ENCODE results near the gene CCSER1.

The CCSER1 gene

DNA sequence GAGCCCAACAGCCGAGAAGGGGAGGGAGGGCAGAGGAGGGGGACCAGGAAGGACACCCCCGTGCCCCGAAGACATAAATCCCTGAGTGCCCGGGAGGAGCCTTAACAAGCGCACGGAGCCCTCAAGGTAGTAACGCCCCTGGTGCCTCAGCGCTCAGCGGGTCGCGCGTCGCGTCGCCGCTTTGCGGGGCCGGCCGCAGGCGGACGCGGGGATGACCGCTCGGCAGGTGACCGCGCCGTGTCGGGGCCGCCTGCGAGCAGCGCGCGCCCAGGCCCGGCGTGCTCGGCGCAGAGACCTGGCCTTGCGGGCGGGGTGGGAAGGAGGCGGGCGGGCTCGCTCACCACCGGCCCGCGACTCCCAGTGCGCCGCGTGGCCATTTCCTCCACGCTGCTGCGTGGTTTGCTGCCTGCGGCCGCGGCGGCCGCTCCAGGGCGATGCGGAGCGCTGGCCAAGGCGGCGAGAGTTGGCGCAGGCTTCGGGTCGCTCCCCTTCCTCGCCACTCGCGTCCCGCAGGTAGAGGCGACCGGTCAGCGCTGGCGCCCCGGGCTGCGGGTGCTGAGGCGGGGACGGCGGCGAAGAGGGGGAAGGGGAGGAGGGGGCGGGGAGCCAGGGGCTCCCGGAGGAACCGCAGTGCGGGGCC is 632 bp downstream of the CCSER1 start:
- DNase-seq = peak in 15 of 56 donors; percentile 4 to 59 (median 28)

DNA sequence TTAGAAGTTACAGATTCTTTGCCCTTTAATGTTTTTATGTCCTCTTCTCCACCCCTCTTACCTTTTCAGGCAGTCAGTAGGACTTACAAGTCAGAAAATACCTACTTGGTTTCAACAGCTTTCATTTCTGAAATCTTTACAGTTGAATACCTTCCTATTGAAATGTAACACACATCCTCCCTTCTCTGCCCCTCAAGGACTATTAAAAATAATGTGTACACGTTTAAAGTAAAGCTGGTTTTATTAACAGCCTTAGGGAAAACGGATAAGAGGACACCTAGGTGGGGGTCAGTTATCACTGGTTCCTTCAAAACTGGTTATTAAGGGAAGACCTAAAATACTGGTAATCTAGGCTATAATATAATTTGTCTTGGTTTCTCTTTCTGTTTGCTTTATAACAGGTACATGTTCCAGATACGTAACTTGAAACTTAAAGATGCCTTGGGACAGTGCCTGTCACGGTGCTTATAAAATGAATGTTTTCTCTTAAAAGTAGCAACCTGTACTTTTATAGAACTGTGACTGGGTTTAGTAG is 1.8 kb downstream of the CCSER1 start:
- no peak for DNase-seq

DNA sequence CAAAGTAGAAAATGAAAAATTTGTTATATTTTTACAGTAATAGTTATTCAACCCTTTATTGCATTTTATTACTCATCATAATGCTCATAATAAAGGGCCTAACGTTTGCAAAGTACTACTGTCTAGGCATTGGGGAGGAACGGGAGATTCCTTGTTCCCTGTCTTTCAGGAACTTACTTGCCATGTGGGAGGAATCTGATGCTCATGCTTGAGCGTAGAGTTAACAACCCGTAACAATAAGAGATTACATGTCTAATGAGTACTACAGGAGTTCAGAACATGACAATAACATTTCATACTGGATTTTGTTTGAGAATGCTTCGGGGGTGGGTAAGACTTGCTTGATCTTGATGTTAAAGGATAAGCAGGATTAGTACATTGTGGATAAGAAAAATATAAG is 2.9 kb downstream of the CCSER1 start:
- DNase-seq = no peak

DNA sequence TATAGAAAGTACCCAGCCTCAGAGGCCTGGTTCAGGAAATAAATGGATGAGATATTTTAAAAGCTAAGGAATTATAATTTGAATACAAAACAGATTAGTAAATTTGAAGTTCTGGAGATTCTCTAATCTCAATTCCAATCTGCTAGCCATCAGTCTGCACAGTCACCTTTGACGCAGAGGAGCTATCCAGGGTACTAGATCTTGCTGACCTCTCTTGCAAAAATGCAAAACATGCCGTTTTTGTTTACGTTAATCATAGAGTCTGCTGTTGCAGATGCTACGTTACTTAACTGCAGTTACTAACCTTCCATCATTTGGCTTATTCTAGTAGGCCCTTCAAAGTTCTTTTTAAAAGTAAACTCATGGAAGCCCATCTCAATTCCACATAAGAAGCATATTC is 10.4 kb downstream of the CCSER1 start:
- no peak for DNase-seq

DNA sequence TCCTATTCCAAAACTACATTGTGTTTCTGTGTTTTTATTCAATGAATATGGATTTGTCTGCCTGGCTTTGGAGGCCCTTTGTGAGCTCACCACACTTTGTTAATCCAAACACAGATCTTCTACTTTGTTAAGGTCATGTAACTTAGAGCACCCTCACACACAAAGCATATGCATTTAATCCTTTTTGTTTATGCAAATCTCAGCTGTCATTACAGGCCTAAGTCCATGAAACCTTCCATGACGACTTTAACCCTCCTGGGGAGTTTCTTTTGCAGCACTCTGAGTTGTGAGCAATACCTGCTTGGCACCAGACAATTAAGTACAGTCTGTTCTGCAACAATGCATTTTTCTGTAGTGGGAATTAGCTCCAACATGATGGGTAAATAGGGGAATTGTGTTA is 14.9 kb downstream of the CCSER1 start:
- no peak for DNase-seq

DNA sequence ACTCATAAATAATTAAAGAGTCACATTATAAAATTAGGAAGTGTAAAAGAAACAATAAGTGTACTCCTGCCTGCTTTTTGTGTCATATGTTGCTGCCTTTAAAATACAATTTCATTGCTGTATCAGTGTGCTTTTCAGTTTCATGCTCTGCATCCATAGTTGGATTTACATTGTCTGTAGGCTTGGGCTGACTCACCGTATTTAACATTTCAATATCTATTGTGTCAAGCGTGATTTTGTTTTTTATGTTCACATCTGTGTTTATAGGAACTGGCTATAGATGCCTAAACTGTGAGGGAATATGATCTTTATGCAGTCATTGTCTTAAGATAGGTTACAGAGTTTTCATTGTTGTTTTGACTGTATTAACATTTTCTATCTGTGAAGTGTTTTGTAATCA is 18.1 kb downstream of the CCSER1 start:
- no peak for DNase-seq

DNA sequence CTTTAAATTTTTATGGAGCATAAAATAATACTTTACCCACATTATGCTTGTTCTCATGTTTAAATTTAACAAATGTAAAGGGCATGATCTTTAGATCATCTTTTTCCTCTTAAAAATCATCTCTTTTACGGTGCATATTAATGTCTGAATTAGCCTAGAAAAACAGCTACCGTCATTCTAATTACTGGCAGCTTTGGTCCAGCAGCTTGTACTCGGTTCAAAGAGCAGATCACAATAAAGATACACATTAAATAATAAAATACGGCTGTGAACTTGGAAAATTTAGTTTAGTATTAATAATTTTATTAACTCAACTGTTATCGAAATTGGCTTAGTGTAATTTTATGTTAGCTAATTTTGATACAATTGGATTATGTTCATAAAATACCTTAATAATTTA is 19.1 kb downstream of the CCSER1 start:
- no peak for DNase-seq

DNA sequence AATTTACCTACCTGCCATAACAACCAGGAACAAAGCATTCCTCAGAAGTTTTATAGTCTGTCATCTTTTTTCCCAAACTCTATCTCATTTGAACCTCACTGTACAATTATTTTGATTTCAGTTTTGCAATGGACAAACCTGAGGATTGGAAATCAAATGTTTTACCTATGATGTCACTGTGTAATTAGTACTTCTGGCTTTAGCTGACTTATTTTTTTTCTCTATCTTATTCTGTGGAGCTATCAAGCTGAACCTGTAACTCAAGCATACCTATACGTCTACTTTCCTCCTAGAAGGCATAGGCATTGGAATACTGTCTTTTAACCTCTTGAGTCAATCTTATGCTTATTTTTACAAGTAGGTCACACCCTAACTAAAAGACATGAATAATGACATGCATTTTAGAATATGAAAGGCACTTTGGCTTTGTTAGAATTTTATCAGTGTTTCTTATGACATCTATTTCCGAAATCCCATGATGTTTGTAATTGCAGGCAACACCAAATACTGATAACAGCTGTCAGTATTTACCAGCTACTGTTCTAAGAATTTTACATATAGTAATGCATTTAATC is 21.5 kb downstream of the CCSER1 start:
- DNase-seq = no peak

DNA sequence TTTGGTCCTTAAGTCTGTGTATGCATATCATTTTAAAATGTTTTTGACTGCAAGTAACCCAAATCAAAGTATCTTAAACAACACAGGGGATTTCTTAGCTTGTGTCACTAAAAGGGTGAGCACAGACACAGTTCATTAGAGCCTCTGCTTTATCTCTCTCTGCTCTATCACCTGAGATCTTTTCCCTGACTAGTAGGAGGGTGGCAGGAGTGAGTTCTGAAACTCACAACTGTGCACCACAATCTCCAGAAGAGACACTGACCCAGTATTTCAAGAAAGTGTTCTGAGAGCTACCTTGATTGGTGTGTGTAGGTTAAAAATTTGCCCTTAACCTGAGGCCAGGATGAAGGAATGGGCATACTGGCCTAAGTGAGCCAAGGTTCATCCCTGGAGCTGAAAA is 24.8 kb downstream of the CCSER1 start:
- no peak for DNase-seq

DNA sequence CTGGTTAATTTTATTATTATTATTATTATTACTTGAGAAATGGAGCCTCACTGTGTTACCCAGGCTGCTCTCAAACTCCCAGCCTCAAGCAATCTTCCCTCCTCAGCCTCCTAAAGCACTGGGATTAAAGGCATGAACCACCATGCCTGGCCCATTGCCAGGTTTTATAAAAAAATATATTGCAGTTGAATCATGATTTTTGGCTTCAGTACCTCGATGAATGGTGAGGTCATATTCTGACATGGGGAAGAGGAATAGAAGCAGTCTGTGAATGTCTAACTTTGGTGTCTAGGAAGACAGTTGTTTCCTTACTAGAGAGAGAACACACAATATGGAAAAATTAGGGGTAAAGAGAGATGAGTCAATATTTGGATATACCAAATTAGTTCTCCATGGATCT is 32.0 kb downstream of the CCSER1 start:
- DNase-seq = no peak

DNA sequence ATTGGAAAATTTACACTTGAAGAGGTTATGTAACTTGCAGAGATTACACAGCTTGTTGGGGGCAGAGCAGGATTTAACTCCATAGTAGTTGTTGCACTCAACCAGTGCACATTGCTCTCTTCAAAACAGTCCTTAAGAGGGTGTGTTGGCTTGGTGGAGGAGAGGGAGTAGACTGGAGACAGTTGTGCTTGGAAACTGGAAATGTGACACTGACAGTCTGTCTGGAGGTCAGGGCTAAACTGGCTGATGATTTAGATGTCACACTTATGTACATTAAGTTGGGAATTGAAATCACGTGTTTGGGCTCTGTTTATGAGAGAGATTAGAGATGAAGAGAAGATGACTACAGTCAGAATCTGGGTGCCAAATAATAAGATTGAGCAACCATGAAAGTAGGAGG is 32.9 kb downstream of the CCSER1 start:
- DNase-seq = no peak

DNA sequence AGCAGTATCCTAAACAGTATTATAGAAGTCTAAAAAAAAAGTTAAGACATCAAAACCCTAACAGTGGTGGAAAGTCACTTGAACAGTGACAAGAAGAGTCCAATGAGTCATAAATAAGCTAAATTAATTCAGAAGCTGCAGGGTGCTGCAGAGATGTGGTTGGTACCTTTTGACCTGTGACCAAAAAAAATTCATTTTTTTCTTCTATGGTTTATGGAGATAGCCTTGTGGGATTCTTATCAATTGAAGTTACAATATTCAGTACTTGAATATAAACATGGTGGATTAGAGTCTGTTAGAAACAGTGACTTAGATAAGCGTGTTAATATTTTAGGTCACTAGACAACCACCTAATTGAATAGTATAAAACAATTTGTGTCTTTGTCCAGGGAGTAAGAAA is 35.4 kb downstream of the CCSER1 start:
- DNase-seq = no peak

DNA sequence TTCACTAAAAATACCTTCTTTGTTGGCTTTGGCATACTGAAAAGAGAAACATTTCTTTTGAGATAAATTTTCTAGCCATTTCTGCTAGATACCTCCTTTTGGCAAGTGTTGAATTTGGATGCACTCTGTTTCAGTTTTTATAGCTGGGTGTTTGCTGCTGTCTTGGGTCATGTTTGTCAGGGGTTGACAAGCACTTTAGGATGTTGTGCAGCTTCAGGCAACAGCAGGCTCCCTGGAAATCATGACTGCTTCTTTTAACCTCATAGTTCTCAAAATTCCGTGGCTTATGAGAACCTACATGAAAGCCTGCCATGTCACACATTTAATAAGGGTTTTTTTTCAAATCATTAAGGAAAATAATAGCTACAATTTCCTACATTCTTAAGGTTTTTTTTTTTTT is 36.7 kb downstream of the CCSER1 start:
- DNase-seq = no peak

DNA sequence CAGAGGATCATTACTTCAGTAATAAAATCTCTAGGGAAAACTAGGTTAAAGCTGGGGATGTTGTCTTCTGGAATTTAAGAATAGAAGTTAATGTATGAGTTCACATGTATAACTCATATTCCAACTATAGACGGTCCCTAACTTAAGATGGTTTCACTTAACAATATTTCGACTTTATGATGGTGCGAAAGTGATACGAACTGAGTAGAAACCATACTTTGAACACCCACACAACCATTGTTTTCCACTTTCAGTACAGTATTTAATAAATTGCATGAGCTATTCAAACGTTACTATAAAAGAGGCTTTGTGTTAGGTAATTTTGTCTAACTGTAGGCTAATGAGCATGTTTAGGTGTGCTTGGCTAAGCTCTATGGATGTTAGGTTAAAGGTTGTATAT is 38.7 kb downstream of the CCSER1 start:
- DNase-seq = no peak

DNA sequence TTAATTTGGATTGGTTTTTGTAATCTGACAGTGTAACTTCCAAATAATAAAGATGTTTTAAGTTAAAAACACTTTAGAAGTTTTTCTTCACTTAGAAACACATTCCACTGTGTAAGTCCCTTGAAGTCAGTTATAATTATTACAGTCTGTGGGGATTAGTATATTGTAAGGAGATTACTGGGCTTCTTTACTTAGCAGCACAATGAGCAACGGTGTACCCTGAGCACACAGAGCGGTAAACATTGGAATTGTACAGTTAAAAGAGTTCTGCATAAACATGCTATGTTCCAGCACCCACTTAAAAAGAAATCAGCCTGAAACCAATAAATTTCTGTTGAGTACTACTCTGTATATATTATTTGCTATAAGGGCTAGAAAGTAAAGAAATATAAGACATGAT is 44.3 kb downstream of the CCSER1 start:
- no peak for DNase-seq

DNA sequence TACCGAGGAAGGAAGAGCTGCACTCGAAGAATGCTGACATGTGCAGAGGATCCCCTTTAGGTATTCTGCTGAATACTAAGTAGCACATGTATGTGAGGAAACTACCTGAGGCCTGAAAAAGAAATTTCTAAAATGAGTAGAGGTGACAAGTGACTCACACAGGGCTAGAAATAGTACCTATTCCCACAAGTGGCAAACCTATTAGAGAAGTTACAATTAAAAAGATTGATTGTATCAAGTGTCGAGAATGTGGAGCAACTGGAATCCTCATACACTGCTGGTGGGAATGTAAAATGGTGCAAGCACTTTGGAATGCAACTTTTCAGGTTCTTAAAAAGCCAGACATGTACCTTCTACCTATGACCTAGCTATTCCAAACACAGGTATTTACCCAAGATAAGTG is 47.4 kb downstream of the CCSER1 start:
- DNase-seq = no peak

DNA sequence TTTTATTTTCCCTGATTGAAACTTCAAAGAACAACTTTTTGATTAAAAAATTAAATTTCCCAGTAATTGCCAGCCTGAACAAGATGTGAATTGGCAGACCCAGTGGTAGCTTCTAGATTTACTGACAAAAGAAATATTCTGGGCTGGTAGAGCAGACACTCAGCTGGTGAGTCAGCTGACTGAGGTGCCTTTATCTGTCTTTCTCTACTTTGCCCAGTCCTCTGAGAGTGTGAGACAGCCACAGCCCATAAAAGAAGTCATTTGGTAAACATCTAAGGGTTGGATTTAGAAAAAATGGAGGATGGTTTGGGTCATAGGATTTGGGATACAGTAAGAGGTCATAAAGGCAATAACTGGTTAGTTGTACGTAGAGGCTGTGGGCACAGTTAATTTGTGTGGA is 54.5 kb downstream of the CCSER1 start:
- no peak for DNase-seq

DNA sequence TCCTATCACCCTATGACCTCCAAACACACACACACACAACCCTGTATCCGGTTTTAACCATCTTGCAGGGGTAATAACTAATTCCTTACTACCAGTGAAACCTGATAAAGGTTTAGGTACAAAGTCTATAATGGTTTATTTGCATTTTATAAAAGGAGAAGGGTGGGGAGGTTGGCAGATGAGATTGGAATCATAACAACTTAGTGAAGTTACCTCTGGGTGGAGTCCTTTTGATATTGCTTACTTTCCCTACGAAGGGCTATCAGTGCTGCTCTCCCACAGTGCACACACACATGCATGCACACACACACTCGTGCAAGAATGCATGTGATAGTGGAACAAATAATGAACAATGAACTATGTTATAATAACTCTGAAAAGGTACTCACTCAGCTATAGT is 56.1 kb downstream of the CCSER1 start:
- DNase-seq = no peak

DNA sequence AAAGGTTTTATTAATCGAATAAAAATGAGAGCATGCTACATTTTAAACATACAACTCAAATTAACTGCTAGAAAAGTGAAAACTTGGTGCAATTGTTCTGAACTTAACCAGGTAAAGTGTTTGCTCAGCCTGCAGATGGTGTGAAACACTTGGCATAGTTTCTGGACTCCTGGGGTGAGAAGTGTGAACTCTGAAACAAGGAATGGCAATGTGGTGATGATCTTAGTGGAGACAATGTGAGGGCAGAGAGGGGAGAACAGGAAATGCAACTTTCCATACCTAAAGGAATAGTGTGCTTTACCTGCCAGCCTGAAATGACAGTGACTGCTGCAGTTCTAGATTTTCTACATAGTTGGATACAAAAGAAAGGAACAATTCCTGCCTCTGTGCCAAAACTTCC is 57.4 kb downstream of the CCSER1 start:
- DNase-seq = no peak

DNA sequence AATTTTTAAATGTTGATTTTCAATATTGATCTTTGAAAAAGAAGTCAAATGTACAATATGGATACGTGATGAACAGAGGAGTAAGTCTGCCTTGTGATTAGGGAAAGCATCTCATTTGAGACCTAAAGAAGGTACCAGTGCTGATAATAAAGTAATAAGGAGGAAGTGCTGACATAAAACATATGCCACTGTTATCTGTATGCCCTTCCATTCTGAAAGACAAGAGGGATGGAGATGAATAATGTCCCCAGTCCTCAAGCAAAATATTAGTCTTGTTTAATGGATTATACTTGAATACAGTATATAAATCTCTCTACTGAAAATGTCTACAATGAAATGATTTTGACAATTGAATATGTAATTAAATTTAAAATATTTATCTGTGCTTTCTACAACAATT is 58.2 kb downstream of the CCSER1 start:
- DNase-seq = no peak

DNA sequence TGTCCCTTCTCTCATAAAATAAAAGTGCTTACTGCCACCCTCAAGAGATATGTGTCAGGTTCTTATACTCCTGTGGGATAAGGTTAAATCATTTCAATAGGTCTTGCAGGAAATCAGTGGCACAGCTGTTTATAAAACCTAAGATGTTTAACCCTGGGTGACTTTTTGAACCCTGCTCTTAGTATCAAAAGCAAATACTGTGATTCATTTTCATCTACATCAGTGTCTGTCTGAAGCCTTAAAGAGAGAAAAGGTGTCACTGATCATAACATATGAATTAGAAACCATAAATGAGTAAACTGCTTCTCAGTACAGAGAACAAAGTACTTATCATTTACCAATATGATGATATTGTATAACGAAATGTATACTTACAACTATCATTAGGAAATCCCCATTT is 59.0 kb downstream of the CCSER1 start:
- DNase-seq = no peak

DNA sequence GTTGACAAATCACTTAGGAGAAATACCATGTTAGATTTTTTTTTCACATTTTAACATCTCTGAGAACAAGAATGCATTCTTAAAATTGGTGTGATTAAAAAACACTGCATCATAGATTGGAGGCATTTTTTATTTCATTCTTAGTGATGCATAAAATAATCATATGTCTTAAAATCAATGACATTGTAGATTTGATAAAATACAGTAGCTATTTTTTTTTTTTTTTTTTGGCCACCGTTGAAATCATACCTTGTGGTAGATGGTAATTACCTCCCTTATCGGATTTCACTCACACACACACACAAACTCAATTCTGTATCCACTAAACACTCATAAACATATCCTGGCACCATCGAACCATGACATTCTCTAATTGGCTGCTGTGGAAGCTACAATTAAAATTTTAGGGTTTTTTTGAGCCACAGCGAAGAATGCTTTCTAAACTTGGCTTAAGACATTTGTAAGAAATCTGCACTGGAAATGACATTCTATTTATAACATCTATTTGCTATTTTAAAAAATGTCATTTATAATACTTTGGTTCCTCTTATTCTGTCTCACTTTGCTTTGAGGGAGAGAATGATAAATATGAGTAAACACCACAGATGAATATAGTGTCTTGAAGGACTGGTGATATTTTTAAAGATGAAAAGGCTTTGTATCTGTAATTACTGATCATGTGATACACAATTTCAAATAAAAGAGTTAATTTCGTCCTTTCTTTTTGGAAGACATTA is 60.1 kb downstream of the CCSER1 start:
- no peak for DNase-seq

DNA sequence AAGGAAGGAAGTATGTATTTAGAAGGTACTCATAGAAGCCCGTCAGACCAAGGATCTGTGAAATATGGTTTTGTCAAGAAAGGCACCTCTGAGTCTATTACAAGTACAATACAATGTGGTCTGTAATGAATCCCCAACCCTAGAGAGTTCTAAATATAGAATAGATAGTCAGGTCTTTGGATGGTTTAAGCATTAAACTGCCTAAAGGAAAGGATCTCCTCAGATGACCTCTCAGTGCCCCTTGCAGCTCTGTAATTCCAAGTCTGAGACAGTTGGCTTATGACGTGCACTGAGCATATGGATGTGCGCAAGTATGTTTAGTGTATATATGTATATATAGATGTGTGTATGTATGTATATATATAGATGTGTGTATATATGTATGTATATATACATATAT is 62.0 kb downstream of the CCSER1 start:
- no peak for DNase-seq
